ENCODE data around the gene FOXO3.

Gene FOXO3

DNA sequence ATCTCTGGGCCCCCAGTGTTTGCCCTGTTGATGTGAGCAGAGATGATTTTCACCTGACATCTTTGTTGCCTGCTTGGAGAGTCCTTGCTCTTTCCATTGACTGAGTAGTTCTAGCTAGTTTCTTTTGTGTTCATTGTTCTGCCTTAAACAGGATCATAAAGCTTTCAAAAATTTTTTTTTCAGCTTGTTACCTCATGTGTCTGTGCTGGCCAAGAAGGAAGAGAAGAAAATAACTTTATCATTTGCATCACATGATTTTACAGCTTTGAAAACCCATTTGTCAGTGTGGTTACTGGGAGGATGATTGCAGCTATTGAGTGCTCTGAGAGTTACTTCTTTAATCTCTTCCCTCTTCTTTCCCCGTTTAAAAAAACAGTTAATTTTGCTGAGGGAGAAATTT is 16.0 kb downstream of the FOXO3 start:
- no peak overlapping the region for H3K4me3 ChIP-seq (ENCODE audit: low read depth, low read length)
- no peak for DNase-seq (ENCODE audit: low read depth, low spot score)
- POLR2A ChIA-PET = no interaction called here
- CTCF ChIA-PET = interaction anchor here (1.2 to 2.0 kb wide), 4 partner anchors 8 to 205 kb away, joined by 3 to 6 read pairs (median 4); partner anchors contain the start of gene FOXO3
- TF ChIP-seq, protein P1, sequence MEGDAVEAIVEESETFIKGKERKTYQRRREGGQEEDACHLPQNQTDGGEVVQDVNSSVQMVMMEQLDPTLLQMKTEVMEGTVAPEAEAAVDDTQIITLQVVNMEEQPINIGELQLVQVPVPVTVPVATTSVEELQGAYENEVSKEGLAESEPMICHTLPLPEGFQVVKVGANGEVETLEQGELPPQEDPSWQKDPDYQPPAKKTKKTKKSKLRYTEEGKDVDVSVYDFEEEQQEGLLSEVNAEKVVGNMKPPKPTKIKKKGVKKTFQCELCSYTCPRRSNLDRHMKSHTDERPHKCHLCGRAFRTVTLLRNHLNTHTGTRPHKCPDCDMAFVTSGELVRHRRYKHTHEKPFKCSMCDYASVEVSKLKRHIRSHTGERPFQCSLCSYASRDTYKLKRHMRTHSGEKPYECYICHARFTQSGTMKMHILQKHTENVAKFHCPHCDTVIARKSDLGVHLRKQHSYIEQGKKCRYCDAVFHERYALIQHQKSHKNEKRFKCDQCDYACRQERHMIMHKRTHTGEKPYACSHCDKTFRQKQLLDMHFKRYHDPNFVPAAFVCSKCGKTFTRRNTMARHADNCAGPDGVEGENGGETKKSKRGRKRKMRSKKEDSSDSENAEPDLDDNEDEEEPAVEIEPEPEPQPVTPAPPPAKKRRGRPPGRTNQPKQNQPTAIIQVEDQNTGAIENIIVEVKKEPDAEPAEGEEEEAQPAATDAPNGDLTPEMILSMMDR (IDR thresholded peaks at IDR 0.05; ENCODE audit: insufficient read depth, low read length, missing control alignments) = no peak

DNA sequence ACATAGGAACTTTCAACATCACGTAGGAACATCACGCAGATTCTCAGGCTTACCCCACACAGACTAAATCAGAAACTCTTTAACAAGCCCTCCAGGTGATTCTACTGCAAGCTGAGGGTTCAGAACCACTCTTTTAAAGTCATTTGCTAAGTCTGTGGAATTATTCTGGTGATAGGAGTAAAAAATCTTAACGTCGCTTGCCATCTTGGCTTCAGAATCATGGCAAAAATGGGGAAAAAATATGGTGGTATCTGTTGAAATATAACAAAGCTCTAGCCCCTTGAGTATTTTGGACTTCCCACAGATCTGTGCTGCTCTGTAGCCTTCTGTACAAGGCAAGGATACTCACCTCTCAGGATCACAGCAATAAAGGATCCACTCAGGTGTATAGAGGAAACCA is 17.4 kb downstream of the FOXO3 start:
- no peak overlapping the region for H3K4me3 ChIP-seq (ENCODE audit: low read depth, low read length)
- CTCF ChIA-PET = interaction anchor here (1.2 kb wide), 1 partner anchor 9 kb away, joined by 3 read pairs; no protein-coding TSS in a partner anchor
- DNase-seq (ENCODE audit: low read depth, low spot score) = no peak
- TF ChIP-seq, protein P1 (IDR thresholded peaks at IDR 0.05; ENCODE audit: insufficient read depth, low read length, missing control alignments) = no peak
- POLR2A ChIA-PET = no interaction called here

DNA sequence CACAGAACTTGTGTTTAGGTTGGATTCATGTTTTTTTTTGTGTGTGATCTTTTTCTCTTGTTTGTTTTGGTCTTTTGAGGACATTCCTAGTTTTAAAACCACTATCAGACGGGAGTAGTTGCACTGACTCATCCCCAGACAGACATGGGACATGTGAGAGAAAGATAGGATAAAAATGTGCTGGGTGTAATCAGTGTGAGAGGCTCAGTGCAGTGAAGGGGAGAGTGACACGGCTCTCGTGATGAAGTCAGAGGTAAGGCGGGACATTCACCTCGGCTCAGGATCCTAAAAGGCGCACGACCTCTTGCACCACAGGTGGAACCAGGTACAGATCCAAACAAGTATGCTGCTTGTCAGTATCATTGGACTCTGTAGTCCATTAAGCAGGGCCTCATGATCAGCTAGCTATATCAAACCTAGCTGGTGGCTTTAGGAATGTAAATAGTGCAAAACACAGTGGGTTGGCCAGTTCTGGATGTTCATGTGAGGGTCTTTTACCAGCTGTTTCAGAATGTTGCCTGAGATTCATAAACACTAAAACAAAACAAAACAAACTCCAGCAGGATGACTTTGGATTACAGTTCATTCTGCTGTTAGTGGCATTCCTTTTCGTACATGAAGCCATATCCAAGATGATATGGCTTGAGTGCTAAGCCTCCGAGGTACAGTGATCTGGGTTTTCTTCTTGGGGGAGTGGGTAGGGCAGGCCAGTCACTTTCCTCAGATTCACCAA is 18.0 kb downstream of the FOXO3 start:
- DNase-seq (ENCODE audit: low read depth, low spot score) = no peak
- POLR2A ChIA-PET = no interaction called here
- CTCF ChIA-PET = interaction anchor here (1.2 kb wide), 1 partner anchor 10 kb away, joined by 3 read pairs; no protein-coding TSS in a partner anchor
- TF ChIP-seq, protein P1 (IDR thresholded peaks at IDR 0.05; ENCODE audit: insufficient read depth, low read length, missing control alignments) = no peak
- H3K4me3 ChIP-seq (ENCODE audit: low read depth, low read length) = no peak overlapping the region

DNA sequence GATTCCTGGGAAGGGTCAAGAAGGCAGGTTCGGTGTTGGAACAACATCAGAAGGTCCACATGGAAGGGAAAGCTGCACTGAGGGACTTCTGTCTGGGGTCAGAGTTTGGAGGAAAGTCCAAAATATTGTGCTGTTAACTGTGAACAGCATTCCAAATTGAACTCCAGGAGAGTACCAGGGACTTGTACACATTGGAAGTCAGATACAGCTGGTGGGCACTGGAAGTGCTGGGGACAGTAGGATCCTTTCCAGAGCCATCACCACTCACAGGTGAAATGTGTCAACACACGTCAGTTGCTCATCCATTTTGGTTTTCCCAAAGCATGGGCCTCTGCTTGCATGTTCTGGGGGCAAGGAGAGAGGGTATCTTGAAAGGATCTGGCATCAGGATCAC is 18.6 kb downstream of the FOXO3 start:
- ChIA-PET POLR2A (interaction anchor here (0.7 kb wide), 1 partner anchor 42 kb away, joined by 6 read pairs; no protein-coding TSS in a partner anchor), CTCF (no interaction called here)
- H3K4me3 ChIP-seq (ENCODE audit: low read depth, low read length) = no peak overlapping the region
- TF ChIP-seq, protein P1 (IDR thresholded peaks at IDR 0.05; ENCODE audit: insufficient read depth, low read length, missing control alignments) = no peak
- no peak for DNase-seq (ENCODE audit: low read depth, low spot score)

DNA sequence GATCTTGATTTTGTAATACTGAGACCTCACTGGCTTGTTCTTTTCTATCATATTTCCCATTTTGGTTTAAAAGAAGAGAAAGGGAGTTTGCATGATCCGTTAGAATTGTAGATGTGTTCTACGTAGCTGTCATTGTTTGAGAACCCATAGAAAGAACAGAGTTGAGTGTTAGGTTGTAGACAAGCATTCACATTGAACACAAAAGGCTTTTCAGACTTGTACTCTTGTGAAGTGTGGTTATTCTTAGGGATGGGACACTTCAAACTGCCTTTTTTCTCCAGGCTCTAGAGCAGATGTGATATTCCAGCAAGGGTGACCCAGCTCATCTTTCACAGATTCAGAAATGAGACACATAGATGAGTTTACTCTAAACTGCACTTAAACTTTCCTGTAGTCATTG is 19.9 kb downstream of the FOXO3 start:
- peak overlapping the region; percentile 42 for H3K4me3 ChIP-seq (ENCODE audit: low read depth, low read length)
- CTCF ChIA-PET = interaction anchor here (0.6 to 1.1 kb wide), 4 partner anchors 11 to 493 kb away, joined by 3 read pairs; no protein-coding TSS in a partner anchor
- POLR2A ChIA-PET = no interaction called here
- DNase-seq (ENCODE audit: low read depth, low spot score) = no peak
- TF ChIP-seq, protein P1 (IDR thresholded peaks at IDR 0.05; ENCODE audit: insufficient read depth, low read length, missing control alignments) = no peak

DNA sequence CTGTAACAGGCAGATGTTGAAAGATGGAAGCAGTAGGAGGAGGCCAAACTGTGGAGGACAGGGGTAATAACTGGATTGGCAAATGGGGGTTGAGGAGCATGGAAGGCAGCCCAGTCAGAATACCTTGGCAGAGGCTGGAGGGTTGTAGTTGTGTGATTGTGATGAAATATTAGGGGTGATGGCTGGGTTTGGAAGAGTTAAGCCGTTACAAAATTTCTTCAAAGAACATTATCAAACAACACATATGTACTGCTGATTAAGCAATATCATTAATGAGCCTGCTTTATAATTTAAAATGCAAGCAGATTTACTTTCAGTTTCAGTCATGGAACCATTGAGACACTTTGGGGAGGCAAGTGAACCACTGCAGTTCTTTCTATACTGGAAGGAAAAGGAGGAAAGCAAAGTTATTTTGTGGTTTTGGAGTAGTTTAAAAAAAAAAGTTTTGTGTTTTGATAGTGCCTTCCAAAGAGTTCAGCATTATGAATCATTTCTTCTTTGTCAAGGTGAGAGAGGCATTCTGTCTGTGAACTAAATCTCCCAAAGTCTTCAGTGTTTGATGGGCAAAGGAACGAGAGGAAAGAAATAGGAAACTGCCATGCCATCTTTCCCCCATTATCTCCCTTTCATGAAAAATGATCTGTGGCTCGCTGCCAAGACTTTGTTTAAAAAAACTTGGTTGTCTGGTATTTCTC is 20.7 kb downstream of the FOXO3 start:
- CTCF ChIA-PET = no interaction called here
- POLR2A ChIA-PET = no interaction called here
- DNase-seq (ENCODE audit: low read depth, low spot score) = no peak

More for the DNA sequence above, 20.7 kb downstream of the FOXO3 start:
- TF ChIP-seq, protein P1 (IDR thresholded peaks at IDR 0.05; ENCODE audit: insufficient read depth, low read length, missing control alignments) = no peak
- H3K4me3 ChIP-seq (ENCODE audit: low read depth, low read length) = peak overlapping the region; percentile 42
